GM21786 (cell line): ENCODE data around the gene DDX59.
A peak's percentile ranks its signal among the peaks of the same experiment; 100 is the strongest.

Source experiments
- ATAC-seq: cut with Tn5 transposase; IDR thresholded peaks from one replicate; pipeline ENCODE4 v1.9.1; 2021; ENCODE audit not compliant: unreplicated experiment

Gene DDX59

DNA sequence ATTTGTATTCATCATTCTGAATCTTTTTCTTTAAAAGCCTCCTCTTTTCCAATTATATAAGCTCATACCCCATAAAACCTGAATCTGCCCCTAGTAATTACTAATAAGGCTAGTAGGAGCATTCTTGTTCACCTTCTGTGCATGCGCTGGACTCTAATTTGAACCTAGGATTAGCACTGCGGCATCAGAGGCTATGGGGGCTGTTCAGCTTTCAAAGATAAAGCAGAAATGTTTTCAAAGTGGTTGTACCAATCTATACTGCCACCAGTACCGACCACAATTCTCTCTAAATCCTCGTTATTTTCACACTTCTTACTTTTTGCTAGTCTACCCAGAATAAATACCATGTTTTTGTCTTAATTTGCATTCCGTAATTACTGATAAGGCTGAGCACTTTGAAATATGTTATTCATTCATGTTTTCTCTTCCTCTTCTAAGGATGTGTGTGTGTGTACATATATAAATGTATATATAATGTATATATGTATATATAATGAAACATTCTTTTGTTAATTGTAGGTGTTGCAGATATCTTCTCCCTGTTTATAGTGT, 1.6 kb upstream of the DDX59 start:
- no peak for ATAC-seq

DNA sequence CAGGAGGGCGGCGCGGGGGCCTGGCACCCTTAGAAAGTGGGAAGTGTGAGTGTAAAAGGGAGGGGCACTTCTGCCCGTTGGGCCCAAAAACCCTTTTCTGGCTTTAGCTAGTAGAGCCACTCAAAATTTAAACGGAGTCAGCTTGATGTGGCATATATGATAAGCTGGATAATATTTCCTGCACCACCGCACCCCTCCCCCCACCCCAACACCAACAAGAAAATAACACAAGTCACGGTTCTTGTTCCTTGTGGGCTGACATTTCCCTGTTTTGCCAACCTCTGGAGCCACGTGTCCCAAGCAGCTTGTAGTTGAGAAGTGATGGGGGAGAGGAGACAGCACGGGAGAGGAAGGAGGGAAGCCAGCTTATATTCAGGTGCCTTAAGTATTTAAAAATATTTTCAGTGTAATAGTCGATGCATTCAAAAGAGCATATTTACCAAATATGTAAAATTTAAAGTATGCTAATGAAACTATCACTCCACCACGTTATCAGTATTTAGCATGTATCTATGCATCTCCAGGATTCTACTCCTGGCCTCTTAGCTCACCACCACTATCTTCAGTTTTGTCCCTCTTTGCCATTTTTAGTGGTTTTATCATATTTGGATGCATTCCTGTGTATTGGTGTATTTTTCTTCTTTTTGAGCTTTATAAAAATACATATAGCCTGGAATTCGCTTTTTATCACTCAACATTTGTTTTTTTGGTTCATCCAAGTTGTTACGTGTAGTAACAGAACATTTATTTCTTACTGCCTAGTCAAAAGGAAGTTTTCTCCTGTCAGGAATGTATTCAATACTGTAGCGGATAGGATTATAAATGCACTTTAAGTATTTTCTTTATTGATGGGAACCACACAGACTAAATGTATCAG, 773 bp upstream of the DDX59 start:
- peak; percentile 15 for ATAC-seq

DNA sequence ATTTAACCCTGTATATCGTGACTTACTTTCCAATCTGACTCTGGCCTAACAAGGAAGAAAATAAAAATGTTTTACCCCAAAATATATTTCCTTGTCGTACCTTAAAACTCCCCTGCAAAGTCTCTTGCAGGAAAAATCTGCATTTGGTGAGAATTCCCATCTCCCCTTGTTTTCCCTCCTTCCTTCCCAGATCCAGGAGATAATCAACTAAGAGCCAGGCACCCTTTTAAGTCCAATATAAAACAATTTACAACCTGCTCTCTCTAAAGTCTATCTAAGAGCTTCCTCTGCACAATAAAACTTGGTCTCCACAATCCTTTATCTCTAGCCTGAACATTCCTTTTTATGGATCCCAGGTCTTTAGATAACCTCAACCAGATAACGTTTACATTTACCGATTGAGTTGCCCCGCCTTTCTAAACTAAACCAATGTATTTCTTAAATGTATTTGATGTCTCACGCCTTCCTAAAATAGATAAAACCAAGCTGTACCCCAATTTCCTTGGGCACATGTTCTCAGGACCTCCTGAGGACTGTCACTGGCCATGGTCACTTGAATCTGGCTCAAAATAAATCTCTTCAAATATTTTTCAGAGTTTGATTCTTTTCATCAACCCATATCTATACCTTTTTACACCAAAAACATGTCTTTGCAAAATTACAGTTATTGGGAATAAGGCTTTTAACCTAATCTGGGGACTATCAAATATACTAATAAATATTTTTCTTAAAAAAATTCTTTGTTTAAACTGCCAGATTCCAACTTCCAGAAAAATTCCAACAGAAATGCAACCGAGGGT, 993 bp downstream of the DDX59 start:
- ATAC-seq, result no peak

DNA sequence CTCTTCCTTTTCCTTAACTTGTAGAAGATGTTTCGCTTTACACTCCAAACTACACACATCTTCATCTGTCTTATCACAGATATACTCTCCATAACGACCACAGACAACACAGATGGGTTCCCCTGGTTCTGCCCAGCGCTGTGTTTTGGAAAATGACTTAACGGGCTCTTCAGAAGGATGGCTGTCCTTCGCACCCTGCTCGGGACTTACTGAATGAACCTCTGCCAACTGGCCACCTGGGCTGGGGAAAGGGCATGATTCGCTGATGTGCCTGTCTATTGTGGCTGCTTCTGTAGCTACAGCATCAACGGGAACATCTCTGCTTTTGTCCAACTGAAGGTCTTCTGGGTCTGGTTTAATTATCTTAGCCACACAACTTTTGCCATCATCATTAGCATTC, 3.4 kb downstream of the DDX59 start:
- no peak for ATAC-seq

DNA sequence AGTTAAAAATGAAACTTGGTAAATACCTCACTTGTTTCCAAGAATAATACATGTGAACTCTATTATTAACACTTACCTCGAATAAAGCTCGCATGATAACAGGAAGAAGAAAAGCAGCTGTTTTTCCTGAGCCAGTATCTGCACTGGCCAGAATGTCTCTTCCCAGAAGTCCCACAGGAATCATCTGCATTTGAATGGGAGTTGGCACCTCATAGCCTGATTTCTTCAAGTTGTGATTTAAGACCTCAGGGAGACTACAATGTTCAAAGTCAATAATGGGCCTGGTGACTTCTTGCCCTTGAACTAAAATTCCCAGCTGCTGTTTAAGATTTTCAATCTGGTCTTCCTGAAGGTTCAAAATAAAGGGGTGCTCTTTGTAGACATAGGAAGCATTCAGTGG, 3.8 kb downstream of the DDX59 start:
- no peak for ATAC-seq

DNA sequence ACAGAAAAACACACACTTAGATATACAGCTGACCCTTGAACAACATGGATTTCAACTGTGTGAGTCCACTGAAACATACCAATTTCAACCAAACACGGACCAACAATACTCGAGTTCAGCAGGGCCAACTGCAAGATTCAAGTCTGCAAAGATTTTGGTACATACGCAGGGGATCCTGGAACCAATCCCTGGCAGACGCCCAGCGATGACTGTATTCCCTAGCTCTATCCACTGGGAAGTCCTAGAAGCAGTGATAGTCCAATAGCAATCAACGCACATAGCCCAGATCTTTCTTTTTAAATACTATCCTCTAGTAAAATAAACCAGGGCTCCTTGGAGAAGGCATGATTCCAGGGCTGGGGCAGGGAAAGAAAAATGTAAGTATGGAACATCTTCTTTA, 9.0 kb downstream of the DDX59 start:
- no peak for ATAC-seq

DNA sequence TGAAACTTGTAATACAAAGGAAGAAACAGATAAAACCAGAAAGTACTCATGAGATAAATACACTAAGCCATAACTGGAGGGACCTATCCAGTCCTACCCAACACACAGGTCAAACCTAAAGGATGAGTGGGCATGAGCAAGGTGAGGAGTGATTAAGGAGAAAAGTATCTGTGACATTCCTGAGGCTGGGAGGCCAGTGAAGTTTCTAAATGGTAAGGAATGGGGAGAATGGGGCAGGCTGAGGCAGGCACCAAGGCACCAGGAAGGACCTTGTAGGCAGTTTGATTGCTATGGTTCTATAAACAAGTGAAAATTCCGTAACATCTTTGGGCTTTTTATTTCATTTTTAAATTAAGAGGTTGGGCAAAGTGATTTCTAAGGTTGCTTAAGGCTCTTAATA, 10.4 kb downstream of the DDX59 start:
- ATAC-seq, result no peak

DNA sequence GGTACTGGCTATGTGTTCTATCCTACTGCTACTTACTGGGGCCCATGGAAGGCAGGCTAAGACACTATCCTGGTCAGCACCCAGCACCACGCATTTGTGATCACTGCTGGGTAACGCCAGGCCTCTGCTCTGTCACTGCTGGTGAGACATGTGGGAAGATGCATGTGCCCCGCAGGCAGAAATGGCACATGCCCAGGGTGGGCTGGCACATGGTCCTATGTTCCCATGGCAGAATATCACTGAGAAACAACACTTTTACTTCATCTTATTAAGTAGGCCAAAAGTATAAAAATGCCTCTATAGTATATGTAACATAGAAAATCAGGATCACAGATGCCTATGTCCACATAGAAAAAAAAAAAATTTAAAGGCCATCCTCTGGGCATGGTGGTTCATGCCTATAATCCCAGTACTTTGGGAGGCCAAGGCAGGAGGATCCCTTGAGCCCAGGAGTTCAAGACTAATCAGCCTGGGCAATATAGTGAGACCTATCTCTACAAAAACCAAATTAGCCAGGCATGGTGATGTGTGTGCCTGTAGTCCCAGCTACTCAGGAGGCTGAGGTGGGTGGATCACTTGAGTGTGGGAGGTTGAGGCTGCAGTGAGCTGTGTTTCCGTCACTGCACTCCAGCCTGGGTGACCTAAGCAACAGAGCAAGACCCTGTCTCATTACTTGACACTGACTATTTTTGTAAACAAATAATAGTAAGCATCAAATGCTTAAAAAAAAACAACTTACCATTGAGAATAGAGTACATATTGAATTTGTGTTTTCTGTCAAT, 11.5 kb downstream of the DDX59 start:
- ATAC-seq, result no peak

DNA sequence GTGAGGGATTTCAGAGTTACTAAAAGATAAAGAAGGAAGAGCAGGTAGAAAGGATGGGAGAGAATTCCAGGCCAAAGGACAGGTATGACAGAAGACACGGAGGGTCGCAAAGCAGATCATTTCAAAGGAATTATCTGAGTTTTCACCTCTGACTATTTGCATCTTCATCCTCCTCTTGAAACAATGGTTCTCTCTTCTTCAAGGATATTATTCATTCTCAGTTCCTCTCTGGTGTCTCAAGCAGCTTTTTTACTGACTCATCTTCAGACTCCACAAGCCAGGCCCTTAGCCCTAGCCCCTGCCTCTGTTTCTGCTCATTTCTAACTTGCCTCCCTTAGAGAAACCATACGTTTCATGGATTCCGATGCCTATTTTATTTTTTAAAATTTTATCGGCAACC, 15.0 kb downstream of the DDX59 start:
- ATAC-seq, result peak; percentile 97

DNA sequence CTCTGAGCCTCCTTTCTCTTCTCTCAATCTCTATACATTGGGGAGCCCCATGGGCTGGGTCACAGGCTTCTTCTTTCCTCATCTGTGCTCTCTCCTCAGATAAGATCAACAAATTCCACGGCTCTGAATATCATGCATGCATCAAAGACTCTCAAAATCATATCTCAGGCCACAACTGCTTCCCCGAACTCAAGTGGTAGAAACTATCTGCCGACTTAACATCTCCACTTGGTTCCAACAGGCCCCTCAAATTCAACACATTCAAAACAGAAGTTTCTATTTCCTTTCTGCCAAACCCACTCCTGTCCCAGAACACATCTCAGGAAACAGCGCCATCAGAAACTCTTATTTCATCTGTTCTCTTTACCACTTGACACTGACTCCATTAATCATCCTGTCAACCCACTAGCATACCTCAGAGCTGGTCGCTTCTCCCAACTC, 16.7 kb downstream of the DDX59 start:
- no peak for ATAC-seq

DNA sequence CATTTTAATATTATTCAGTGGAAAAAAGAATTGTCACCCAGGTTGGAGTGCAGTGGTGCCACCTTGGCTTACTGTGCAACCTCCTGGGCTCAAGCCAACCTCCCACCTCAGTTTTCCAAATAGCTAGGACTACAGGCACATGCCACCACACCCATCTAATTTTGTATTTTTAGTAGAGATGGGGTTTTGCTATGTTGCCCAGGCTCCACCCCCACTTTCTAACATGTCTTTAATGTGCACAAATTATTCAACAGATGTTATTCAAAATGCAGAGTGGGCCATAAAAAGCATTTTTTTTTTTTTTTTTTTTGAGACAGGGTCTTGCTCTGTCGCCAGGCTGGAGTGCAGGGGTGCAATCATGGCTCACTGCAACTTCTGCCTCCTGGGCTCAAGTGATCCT, 17.3 kb downstream of the DDX59 start:
- ATAC-seq, result no peak

DNA sequence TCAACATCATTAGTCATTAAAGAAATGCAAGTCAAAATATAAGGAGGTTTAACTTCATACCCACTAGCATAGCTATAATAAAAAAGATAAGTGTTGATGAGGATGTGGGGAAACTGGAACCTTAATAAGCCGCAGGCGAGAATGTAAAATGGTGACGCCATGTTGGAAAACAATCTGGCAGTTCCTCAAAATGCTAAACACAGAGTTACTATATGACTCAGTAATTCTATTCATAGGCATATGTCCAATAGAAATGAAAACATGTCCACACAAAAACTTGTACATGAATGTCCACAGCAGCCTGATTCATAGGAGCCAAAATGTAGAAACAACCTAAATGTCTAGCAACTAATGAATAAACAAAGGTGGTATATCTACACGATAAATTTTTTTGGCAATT, 23.2 kb downstream of the DDX59 start:
- no peak for ATAC-seq

DNA sequence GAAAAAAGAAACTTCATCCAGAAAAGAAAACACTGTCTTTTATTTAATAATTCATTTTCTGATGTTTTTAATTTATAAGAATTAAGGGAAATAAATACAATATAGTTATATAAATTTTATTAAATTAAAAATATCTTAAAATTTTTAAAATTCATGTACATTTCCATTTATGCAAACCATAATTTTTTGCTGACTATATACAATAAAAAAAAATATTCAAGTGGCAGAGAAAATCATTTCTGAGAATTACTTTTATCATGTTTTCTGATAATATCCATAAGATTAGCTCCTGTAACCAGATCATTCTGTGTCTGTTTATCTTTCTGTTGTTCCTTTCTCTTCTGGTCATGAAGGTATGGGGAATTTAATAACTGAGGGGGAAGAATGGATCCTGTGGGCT, 25.7 kb downstream of the DDX59 start:
- no peak for ATAC-seq

DNA sequence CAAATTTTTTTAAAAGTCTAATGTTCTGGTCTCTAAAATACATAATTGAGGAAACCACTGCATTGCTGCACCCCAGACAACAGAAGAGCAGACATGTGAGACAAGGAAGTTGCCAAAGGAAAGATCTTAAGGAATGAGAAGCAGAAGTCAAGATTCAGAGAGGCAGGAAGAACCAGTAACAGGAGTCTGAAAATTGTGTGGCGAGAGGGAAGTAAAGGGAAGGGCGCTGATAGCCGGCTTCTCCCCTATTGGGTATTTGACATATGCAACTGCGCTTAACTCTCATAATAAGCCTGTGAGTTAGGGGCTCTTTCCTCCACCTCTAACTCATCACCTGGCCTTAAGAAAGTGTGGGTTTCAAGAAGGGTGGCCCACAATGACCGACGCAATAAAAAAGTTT, 27.2 kb downstream of the DDX59 start:
- no peak for ATAC-seq

DNA sequence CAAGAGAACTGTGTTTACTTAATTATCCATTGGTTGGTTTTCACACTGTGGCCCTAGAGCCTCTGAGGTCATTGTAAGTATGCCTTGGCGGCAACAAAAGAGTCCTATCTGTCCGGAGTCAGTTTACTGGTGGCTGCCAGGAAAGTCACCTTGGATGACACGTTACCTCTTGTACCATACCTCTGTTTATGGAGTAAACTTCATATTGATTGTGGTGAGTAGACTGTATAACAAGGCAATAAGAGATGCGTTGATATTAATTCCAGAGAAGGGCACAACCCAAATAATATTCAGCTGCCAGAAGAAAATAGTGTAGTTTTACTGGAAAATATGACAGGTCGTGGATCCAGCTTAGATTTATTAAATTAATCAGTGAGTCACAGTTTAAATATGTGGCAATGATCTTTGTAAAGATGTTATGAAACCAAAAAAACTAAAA, 28.7 kb downstream of the DDX59 start:
- no peak for ATAC-seq

DNA sequence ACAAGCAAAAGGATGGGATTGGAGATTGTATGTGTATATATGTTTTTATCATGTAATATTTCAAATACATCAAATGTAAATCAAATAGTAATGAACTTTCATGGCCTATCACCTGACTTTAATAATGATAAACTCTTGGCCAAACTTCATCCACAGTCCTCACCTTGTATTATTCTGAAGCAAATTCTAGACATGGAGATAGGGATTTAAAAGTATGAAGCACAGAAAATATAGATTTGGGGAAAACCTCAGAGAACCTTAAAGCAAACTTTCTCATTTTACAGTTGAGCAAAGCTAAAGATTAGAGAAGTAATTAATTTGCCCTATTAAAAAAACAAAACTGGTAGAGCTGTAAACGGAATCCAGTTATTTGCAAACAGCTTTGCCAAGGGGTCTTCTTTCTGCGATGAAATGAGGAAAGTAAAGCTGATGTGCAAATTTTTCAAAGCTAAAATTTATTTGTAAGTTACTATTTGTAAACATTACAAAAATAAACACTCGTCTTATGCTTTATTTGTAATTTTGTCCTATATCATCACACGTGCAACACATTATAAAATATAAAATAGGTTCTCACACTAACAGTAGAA, 29.2 kb downstream of the DDX59 start:
- no peak for ATAC-seq

DNA sequence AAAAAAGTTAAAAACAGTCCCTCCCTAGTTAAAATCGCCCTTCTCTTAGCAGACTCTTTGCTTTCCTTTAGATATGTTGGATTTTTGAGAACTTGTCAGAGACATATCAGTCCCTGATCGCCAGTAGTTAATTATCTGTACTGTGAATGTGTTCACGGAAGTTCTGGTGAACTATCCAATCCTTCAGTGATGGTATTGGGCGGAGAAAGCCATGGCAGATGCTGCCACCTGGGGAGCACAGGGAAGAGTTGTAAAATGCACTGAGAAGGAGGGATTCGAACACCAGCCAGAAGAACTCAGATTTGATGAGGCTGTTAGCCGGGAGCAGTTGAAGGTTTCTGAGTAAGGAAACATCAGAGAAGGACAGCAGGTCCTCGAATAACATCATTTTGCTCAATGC, 31.6 kb downstream of the DDX59 start:
- no peak for ATAC-seq

DNA sequence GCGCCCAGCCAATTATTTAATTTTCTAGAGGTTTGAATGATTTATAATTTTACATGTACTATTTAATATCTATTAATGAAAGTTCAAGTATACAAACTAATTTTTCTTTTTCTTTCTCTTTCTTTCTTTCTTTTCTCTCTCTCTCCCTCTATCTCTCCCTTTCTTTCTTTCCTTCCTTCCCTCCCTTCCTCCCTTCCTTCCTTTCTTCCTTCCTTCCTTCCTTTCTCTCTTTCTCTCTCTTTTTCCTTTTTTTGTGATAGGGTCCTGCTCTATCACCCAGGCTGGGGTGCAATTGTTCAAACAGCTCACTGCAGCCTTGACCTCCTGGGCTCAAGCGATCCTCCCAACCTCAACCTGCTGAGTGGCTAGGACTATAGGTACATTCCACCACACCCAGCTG, 33.0 kb downstream of the DDX59 start:
- ATAC-seq, result no peak

DNA sequence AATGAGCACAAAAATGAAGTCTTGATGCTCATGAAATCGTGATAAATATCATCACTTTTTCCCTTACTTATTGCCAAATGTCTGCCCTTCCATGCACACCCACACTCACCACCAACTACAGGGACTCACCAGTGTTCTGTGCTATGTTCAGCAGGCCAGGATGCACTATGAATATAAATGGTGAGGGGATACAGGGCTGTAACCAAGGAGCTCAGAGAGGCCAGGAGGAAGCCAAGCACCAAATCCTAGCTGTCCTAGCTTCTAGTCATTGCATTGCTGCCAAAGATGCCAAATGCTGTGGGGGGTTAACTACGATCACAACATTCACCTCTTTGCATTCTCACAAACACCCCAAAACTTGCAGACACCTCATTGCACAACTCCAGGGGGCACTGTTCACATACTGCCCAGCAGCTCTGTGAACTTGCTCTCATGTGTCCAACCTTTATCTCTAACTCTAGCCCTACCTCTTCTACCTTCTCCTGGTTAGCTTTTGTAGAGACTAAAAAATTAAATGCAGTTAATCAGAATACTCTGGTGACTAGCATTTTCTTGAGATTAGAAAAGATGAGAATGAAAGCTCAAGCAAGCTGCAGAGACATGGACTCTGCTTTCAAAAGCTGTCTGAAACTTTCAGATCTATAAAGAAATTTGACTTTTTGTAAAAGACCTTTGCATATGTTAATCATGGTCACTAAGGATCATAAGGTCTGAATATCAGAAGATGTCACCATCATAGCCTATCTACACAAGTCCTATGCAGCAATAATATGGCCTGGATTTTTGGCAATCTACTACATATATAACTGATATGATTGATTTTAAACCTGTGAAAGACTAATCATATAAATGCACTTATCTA, 35.2 kb downstream of the DDX59 start:
- peak; percentile 51 for ATAC-seq

DNA sequence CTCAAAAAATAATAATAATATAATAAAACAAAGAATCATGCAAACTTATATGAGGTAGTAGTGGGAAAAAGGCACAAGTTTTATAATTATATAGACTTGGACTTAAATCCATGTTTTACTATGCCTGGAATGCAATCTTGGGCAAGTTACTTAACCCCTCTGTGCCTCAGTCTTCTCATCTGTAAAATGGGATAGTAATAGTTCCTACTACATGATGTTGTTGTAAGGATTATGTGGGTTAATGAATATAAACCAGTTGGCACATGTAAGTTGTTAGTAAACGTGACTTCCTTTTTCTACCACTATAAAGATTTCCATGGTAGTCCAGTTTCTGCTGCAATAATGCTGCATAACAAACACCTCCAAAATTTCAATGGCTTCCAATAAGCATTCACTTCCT, 38.3 kb downstream of the DDX59 start:
- no peak for ATAC-seq
